ENCODE results near the gene DDR2. TPM values are rescaled to one million over a fixed set of nuclear protein-coding genes. Genes with fewer than 3 reads are reported as not detected.

DDR2 gene
- total RNA-seq, 1 experiment from 2014 or later: 0.52 TPM

DNA sequence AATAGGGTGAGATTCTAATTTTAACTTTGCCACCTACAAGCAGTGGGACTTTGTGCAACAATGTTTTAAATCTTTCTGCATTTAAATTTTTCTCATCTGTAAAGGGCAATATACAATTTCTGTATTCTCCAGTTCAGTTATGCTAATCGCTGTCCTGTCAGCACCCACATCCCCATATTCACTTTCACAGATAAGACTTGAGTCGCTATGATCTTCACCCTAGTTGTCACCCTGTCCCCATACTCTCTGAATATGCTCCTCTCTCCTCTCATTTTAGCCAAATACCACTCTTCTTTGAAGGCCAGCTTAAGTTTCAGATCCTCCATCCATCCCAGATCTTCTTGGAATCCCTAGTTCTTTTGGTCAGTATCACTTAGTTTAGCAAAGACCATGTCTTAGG is 8.8 kb downstream of the DDR2 start:
- Histone ChIP-seq H3K9me3 (ENCODE audit: control insufficient read depth, low read depth, low read length) (no peaks in the 10 kb centered on the region), H4K20me1 (ENCODE audit: control insufficient read depth, insufficient read depth, insufficient read length) (no peaks in the 10 kb centered on the region), H2BK20ac (ENCODE audit: low read depth, low read length, poor library complexity, severe bottlenecking) (no peak overlapping the region), H3K56ac (ENCODE audit: insufficient read length, low read depth, low read length) (no peak overlapping the region), H3K23me2 (ENCODE audit: insufficient read length, low read depth, low read length, poor library complexity, severe bottlenecking) (no peaks in the 10 kb centered on the region), H3K79me2 (ENCODE audit: insufficient read depth, low read length) (no peaks in the 10 kb centered on the region), H3K4me1 (ENCODE audit: insufficient read depth, low read length) (no peaks in the 10 kb centered on the region), H2AK5ac (ENCODE audit: insufficient read length, low read length) (no peak overlapping the region), H3K79me1 (ENCODE audit: insufficient read depth, low read depth, low read length, poor library complexity, severe bottlenecking) (no peaks in the 10 kb centered on the region), H4K8ac (replicated peaks; ENCODE audit: insufficient read length, low read depth, low read length) (no peak overlapping the region), H3K9ac (ENCODE audit: extremely low read depth, insufficient read length, low read length) (no peak overlapping the region), H3K4ac (ENCODE audit: low read depth, low read length) (no peak overlapping the region), H3K4me2 (ENCODE audit: insufficient read depth, insufficient read length, low read length) (no peak overlapping the region), H2AFZ (ENCODE audit: low read length) (no peak overlapping the region), H3K27ac (ENCODE audit: insufficient read length, low read depth, low read length) (no peak overlapping the region), H3K27me3 (ENCODE audit: insufficient read depth, low read length) (no peaks in the 10 kb centered on the region), H2BK12ac (ENCODE audit: insufficient read length, low read depth, low read length) (no peak overlapping the region), H3K14ac (ENCODE audit: insufficient read depth, low read length) (no peak overlapping the region), H3K18ac (ENCODE audit: insufficient read length, low read depth, low read length) (no peak overlapping the region), H2BK15ac (ENCODE audit: low read depth, low read length) (no peak overlapping the region), H4K5ac (ENCODE audit: insufficient read length, low read depth, low read length) (no peak overlapping the region), H3T11ph (ENCODE audit: low read length) (no peak overlapping the region), H3K23ac (ENCODE audit: insufficient read length, low read depth, low read length) (no peak overlapping the region), H2BK120ac (ENCODE audit: low read depth, low read length, poor library complexity, severe bottlenecking) (no peak overlapping the region), H2BK5ac (ENCODE audit: insufficient read length, low read length) (no peak overlapping the region), H4K91ac (ENCODE audit: insufficient read length, low read depth, low read length) (no peak overlapping the region)
- H3K9me3 Mint-ChIP-seq: no peaks in the 10 kb centered on the region
- TF ChIP-seq, protein P1, sequence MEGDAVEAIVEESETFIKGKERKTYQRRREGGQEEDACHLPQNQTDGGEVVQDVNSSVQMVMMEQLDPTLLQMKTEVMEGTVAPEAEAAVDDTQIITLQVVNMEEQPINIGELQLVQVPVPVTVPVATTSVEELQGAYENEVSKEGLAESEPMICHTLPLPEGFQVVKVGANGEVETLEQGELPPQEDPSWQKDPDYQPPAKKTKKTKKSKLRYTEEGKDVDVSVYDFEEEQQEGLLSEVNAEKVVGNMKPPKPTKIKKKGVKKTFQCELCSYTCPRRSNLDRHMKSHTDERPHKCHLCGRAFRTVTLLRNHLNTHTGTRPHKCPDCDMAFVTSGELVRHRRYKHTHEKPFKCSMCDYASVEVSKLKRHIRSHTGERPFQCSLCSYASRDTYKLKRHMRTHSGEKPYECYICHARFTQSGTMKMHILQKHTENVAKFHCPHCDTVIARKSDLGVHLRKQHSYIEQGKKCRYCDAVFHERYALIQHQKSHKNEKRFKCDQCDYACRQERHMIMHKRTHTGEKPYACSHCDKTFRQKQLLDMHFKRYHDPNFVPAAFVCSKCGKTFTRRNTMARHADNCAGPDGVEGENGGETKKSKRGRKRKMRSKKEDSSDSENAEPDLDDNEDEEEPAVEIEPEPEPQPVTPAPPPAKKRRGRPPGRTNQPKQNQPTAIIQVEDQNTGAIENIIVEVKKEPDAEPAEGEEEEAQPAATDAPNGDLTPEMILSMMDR (conservative IDR thresholded peaks at IDR 0.05): no peak
- no peak for DNase-seq
- H3K27me3 Mint-ChIP-seq (ENCODE audit: low read depth): no peaks in the 10 kb centered on the region
- H3K36me3 Mint-ChIP-seq (ENCODE audit: insufficient read depth in 1 of 3, low read depth in 3 of 3): no peaks in the 10 kb centered on the region
- H3K27ac Mint-ChIP-seq: no peak overlapping the region
- H3K4me3 Mint-ChIP-seq: no peak overlapping the region
- no CpG with 5 or more reads among the region's 2 CpGs for WGBS (ENCODE audit: extremely low coverage, insufficient read length, low lambda C conversion rate)
- no peaks in the 10 kb centered on the region for H3K4me1 Mint-ChIP-seq
